Dedifferentiated amniotic fluid mesenchymal stem cell (primary cell): ENCODE data around the gene RIN3.
"Not testable (repeated sequence)": the region's sequence is repeated elsewhere in the genome, so short reads cannot be mapped to it uniquely, and the experiment has no call there.

Experiments used
- DNase-seq: peaks from one replicate; pipeline ENCODE4 v3.0.0-alpha.2; 2016; ENCODE audit errors: extremely low spot score

RIN3 gene

GRCh38 chr14:92624764-92625163 is 111.2 kb downstream of the RIN3 start:
- no peak for DNase-seq

DNA sequence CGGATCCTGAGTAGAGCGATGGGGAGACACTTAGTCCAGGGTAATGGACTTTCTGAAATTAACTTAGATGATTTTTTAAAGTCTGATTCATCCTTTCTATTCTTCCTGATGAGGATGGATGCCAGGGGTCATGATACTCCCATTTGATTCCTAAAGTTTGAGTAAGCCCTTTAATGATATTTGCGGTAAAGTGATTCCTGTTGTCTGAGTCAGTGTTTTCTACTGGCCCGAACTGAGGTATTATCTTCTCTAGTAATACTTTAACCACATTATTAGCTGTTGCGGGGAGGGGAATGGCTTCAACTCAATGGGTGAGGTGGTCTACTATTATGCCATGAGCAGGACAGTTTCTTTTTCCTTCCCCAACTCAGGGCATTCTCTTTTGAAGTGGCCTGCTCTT is 111.6 kb downstream of the RIN3 start:
- peak; percentile 86 for DNase-seq

DNA sequence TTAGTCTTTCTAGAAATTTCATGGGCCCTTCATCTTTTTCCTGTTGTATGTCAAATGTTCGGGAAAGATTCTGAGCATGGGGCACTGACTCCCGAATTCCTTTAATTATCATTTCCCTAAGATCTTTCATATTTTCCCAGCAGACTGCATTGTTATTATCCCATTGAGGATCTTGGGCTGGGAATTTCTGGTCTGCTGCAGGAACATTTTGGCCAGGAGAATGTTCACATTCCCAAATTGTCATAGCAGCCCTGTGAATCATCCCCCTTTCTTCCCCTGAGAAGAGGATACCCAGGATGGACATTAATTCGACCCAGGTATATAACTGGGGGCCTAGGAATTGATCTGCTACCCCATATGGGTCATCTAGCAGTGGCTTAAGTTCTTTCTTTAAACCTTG is 112.5 kb downstream of the RIN3 start:
- DNase-seq = no peak

- no peak for DNase-seq
Observed at GRCh38 chr14:92627707-92628215, 114.2 kb downstream of the RIN3 start.

GRCh38 chr14:92628636-92629035 is 115.1 kb downstream of the RIN3 start:
- DNase-seq = no peak

GRCh38 chr14:92630367-92630766 is 116.8 kb downstream of the RIN3 start:
- no peak for DNase-seq

- no peak for DNase-seq
Observed at GRCh38 chr14:92631098-92631497, 117.5 kb downstream of the RIN3 start.

DNA sequence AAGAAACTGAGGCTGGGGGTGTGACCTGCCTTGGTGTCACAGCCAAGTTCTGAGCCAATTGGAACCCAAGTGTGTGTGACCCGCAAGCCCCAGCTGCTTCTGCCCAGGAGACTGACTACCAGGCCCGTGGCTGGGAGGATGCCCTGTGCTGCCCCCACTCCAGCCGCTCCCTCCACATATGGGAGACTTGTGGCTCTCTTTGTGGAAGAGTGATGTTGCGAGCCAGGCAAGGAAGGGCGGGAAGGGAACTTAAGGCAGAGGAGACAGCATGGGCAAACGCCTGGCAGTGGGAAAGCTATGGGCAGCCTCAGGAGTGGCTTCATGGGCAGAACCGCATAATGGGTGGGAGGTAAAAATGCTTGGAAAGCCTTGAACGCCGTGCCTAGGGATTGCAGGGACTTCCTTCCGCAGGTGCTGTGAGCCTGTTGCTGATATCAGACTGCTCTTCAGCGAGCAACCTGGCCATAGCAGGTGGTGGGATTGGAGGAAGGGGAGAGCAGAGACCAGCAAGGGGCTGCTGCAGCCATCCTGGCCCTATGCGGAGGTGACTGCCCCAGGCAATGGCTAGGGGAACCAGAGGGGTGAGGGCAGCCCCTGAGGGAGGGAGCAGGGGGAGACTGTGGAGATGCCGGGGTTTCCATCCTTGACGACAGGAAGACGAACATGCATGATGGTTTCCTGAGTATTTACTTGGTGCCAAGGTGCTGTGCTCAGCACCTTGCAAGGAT is 119.1 kb downstream of the RIN3 start:
- DNase-seq = no peak

DNA sequence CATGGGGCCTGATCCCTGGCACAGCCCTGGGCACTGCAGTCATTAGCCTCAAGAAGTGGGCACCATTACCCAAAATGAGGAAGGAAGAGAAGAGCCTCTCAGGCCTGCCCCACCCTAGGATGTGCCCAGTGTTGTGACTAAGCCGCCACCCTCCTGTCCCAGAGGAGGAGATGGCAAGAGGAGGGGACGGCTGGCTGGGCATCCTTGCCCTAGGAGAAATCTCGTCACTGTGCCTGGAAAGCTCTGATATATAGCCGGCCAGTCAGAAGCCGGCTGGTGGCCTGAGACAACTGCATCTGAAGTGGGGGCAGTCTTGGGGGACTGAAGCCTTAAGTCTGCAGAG is 119.7 kb downstream of the RIN3 start:
- no peak for DNase-seq

DNA sequence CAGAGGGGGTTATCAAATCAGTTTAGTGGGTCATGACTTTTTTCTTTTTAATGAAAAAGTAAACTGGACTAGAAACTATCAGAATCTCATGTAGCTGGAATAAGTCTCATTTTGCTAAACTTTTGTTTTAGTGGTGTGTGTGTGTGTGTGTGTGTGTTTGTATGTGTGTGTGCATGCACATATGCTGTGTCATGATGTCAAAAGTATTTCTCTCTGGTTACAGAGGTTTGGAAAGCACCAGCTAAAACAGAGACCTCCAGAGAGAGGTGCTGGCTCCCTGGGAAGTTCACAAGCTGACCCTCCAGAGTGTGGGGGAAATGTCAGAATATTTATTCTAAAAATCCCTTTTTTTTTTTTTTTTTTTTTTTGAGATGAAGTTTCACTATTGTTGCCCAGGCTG is 120.1 kb downstream of the RIN3 start:
- DNase-seq = peak; percentile 20

GRCh38 chr14:92635031-92635430 is 121.5 kb downstream of the RIN3 start:
- DNase-seq = no peak

DNA sequence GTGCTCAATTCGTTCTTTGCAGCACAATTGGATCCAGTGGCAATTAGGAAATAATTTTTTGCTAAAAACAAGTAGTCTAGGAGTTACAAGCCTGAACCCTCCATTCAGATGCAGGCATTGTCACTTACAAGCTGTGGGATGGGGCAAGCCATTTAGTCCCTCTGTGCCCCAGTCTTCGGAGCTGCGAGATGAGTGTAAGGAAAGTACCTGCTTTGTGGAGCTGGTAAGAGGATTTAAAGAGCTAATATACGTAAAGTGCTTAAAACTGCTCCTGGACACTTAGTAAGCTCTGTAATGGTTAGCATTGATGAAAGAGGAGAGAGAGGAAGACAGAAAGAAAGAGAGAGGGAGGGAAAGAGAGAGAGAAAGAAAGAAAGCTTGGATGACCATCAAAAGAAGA is 122.3 kb downstream of the RIN3 start:
- DNase-seq = no peak

DNA sequence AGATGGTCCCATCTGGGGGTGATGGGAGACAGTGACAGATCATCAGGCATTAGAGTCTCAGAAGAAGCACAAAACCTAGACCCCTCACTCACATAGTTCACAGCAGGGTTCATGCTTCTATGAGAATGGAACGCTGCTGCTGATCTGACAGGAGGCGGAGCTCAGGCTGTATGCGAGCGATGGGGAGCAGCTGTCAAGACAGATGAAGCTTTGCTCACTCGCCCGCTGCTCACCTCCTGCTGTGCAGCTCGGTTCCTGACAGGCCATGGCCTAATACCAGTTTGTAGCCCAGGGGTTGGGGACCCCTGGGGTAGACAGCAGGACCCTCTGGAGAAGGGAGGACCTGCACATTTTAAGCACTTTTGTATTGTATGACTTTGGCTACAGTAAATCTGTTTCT is 123.6 kb downstream of the RIN3 start:
- no peak for DNase-seq

DNA sequence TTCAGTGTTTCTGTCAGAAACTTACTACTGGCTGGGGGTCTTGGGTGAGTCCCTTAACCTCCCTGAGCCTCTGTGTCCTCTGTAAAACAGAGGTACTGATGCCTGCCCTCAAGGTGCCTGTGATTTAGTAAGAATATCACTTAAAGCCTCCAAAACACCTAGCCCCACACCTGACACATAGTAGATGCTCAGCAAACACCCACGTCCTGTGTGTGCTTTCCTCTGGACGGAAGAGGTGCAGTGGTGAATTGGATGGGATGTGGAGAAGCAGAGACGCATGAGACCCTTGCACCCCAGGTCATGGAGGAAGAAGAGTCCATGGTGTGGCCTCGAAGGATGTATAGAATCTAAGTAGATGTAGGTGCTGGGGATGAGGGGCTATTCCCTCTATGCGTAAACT is 124.3 kb downstream of the RIN3 start:
- no peak for DNase-seq

GRCh38 chr14:92638266-92638665 is 124.7 kb downstream of the RIN3 start:
- DNase-seq = no peak

DNA sequence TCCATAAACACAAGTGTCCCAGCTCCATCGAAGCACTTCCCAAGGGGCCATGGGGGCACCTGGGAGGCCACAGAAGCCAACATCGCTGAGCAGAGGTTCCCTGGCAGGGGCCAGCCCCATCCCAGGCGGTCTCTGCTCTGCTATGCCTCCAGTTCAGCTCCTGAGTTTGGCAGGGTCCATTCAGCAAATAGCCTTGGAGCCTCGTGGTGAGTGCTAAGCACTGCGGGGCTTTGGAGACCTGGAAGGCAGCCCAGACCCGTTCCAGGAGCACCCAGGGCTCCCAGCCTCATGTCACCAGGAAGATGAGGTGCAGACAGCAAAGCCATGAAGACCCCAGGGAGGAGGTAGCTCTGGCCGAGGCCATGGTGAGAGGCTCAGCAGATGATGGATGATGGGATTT is 125.3 kb downstream of the RIN3 start:
- no peak for DNase-seq

GRCh38 chr14:92639472-92640117 is 126.0 kb downstream of the RIN3 start:
- not testable (repeated sequence) for DNase-seq

- DNase-seq = no peak
Observed at GRCh38 chr14:92641306-92641705, 127.7 kb downstream of the RIN3 start.

GRCh38 chr14:92644171-92644969 is 130.8 kb downstream of the RIN3 start:
- no peak for DNase-seq

DNA sequence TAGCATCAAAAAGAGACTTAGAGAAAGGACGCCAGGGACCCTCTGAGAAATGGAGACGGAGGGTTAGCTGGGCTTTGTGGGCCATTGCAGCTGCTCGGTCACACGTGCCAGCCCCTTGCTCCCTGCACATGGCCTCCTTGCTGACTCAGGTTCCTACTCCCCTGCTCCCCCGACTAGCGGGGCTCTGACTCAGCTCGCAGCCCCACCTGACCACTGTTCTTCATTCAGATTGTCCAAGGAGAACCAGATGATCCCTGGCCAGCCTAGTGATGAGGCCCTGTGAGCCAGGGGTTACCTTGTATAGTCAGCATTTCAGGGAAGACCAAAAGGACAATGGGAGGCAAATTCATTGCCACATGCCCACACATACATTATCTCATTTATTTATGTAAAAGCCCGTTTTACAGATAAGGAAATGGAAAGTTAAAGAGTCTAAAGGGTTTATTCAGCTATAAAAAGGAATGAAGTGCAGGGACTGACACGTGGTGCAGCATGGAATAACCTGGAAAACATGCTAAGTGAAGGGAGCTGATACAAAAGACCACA is 131.5 kb downstream of the RIN3 start:
- DNase-seq = no peak

DNA sequence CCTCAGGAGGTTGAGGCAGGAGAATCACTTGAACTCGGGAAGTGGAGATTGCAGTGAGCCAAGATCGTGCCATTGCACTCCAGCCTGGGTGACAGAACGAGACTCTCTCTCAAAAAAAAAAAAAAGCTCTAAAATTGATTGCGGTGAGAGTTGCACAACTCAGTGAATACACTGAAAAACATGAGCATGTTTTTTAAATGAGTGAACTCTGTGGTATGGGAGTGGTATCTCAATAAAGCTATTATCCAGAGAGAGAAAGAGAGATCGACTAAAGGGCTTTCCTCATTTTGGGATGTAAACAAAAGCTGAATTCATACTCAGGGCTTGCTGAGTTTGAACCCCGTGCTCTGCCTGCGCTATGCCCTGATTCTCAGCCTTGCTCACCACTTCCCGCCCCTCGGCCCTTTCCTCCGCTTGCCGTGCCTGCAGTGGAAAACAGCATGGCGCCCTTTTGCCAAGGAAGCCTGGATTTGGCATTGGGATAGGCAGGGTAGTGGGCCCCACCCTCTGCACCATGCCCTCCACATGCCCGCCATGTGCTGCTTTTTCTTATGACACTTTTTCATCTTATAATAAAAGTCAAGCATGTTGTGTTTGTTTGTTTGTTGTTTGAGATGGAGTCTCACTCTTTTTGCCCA is 132.4 kb downstream of the RIN3 start:
- peak; percentile 67 for DNase-seq
